Loucy (cell line): ENCODE data around the gene FAM221B.

Experiments
- H2AFZ ChIP-seq: fragments of 200-600 bp; sonication (generic); 2 replicates; pipeline ENCODE4 v1.6.0; 2016; ENCODE audit warnings: antibody characterized with exemption, mild to moderate bottlenecking, low read length, moderate library complexity
- H3F3A ChIP-seq: fragments of 200-600 bp; 2 replicates; pipeline ENCODE4 v1.6.0; 2016; ENCODE audit warnings: antibody characterized with exemption, low read depth, mild to moderate bottlenecking
- H3K27me3 ChIP-seq: fragments of 200-600 bp; sonication (generic); 2 replicates; pipeline ENCODE4 v1.6.1; 2014; ENCODE audit warnings: low read length, mild to moderate bottlenecking; ENCODE audit not compliant: insufficient read depth, poor library complexity, severe bottlenecking
- H3K36me3 ChIP-seq: fragments of 200-600 bp; sonication (generic); 2 replicates; pipeline ENCODE4 v1.6.1; 2016; ENCODE audit warnings: low read length; ENCODE audit not compliant: insufficient read depth
- H3K4me1 ChIP-seq: fragments of 200-600 bp; sonication (generic); 2 replicates; pipeline ENCODE4 v1.5.1; 2014; ENCODE audit warnings: low read length, mild to moderate bottlenecking; ENCODE audit not compliant: insufficient read depth, poor library complexity, severe bottlenecking
- H3K4me2 ChIP-seq: fragments of 200-600 bp; sonication (generic); 2 replicates; pipeline ENCODE4 v1.6.0; 2014; ENCODE audit warnings: antibody characterized with exemption, low read length, low read depth, mild to moderate bottlenecking; ENCODE audit not compliant: poor library complexity, severe bottlenecking
- H3K4me3 ChIP-seq: fragments of 200-600 bp; sonication (generic); 2 replicates; pipeline ENCODE4 v1.5.1; 2014; ENCODE audit warnings: low read length, mild to moderate bottlenecking, mixed read lengths; ENCODE audit not compliant: poor library complexity, severe bottlenecking
- H3K79me2 ChIP-seq: fragments of 200-600 bp; sonication (generic); 2 replicates; pipeline ENCODE4 v1.6.1; 2014; ENCODE audit warnings: low read length; ENCODE audit not compliant: insufficient read depth
- H3K9ac ChIP-seq: fragments of 200-600 bp; sonication (generic); 2 replicates; pipeline ENCODE4 v1.6.0; 2014; ENCODE audit warnings: mild to moderate bottlenecking, low read depth, low read length, moderate library complexity; ENCODE audit not compliant: poor library complexity, severe bottlenecking
- H3K9me2 ChIP-seq: fragments of 200-600 bp; sonication (generic); replicated peaks from 2 replicates; pipeline ENCODE4 v1.6.1; 2016; ENCODE audit warnings: low read depth, low read length, mixed read lengths
- H3K9me3 ChIP-seq: fragments of 200-600 bp; sonication (generic); 2 replicates; pipeline ENCODE4 v1.6.1; 2014; ENCODE audit warnings: mild to moderate bottlenecking, antibody characterized with exemption, low read length, low read depth; ENCODE audit not compliant: insufficient read depth
- H4K20me1 ChIP-seq: fragments of 200-600 bp; sonication (generic); 2 replicates; pipeline ENCODE4 v1.6.0; 2014; ENCODE audit warnings: antibody characterized with exemption, low read length, mild to moderate bottlenecking; ENCODE audit not compliant: insufficient read depth, poor library complexity, severe bottlenecking
- EZH2phosphoT487 ChIP-seq: fragments of 200-600 bp; IDR thresholded peaks from 2 replicates; pipeline ENCODE4 v1.6.1; 2018; ENCODE audit warnings: antibody characterized with exemption, mild to moderate bottlenecking, moderate library complexity, borderline replicate concordance
- TF ChIP-seq, protein P1 (sequence below): fragments of 200-600 bp; sonication (generic); conservative IDR thresholded peaks from 2 replicates; pipeline ENCODE4 v1.5.1; 2014; ENCODE audit warnings: mild to moderate bottlenecking, antibody characterized with exemption, low read length

FAM221B gene

DNA sequence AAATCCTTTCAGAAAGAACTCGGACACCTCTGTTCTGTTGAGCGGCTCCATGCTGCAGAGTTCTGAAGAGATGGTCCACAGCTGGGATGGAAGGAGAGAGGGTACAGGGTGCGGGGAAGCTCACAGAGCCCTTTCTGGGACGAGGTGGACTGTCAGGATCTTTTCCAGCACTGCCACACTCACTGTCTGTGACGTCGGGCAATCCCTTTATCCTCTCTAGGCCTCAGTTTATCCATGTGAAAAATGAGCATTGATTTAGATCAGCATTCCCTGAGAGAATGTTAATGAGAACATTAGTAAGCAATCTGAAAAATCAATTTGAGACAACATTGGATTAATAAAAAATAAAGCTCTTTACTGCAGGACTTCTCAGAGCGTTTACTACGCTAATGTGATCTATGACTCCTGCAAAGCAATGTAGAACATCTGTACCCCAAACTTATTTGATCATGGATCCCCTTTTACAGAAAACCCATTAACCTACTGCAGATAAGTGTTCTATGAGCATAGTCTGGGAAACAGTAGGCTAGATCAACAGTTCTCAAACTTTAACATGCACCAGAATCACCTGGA is 41.9 kb upstream of the FAM221B start, which contains the start of gene OR13J1:
OR13J1 (minus strand) TSS at position 51 of the 573 bp plus-strand sequence; CDS start at position 51, 0 bp downstream.
- no peak within 1 kb of the TSS for H3K4me2 ChIP-seq
- TF ChIP-seq, protein P1, sequence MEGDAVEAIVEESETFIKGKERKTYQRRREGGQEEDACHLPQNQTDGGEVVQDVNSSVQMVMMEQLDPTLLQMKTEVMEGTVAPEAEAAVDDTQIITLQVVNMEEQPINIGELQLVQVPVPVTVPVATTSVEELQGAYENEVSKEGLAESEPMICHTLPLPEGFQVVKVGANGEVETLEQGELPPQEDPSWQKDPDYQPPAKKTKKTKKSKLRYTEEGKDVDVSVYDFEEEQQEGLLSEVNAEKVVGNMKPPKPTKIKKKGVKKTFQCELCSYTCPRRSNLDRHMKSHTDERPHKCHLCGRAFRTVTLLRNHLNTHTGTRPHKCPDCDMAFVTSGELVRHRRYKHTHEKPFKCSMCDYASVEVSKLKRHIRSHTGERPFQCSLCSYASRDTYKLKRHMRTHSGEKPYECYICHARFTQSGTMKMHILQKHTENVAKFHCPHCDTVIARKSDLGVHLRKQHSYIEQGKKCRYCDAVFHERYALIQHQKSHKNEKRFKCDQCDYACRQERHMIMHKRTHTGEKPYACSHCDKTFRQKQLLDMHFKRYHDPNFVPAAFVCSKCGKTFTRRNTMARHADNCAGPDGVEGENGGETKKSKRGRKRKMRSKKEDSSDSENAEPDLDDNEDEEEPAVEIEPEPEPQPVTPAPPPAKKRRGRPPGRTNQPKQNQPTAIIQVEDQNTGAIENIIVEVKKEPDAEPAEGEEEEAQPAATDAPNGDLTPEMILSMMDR, result no peak
- TF ChIP-seq EZH2phosphoT487, result no peak

DNA sequence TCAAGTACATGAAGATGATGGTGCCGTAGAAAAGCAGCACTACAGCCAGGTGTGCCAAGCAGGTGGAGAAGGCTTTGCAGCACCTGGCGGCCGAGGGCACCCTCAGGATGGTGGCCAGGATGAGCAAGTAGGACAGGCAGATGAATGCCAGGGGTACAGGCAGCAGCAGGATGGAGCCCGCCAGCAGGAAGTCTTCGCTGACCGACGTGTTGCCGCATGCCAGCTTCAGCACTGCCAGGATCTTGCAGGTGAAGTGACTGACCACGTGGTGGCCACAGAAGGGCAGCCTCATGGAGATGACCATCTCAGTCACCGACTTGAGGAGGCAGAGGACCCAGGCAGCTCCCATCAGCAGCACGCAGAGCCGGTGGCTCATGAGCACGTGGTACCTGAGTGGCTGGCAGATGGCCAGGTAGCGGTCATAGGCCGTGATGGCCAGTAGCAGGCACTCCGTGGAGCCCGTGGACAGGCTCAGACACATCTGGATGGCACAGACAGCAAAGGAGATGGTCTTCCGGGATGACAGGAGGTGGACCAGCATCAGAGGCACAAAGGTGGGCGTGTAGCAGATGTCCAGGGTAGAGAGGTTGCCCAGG is 41.2 kb upstream of the FAM221B start:
- no peaks in the 10 kb centered on the region for H3K36me3 ChIP-seq
- H3K9ac ChIP-seq, result no peak overlapping the region
- no peaks in the 10 kb centered on the region for H3K9me3 ChIP-seq
- H3K79me2 ChIP-seq, result no peaks in the 10 kb centered on the region
- no peaks in the 10 kb centered on the region for H3K27me3 ChIP-seq
- H3K4me1 ChIP-seq, result no peaks in the 10 kb centered on the region
- no peak overlapping the region for H2AFZ ChIP-seq
- H3K9me2 ChIP-seq, result no peaks in the 10 kb centered on the region
- no peaks in the 10 kb centered on the region for H3F3A ChIP-seq
- no peaks in the 10 kb centered on the region for H4K20me1 ChIP-seq
- no peak overlapping the region for H3K4me3 ChIP-seq
- H3K4me2 ChIP-seq, result no peak overlapping the region
- no peak for TF ChIP-seq EZH2phosphoT487
- TF ChIP-seq, protein P1, result no peak

More for the DNA sequence above, 41.9 kb upstream of the FAM221B start, which contains the start of gene OR13J1:
- H3K9ac ChIP-seq, result no peak within 1 kb of the TSS
- no peaks in the 10 kb centered on the region for H3F3A ChIP-seq
- H3K79me2 ChIP-seq, result no peaks in the 10 kb centered on the region
- no peak within 1 kb of the TSS for H2AFZ ChIP-seq
- no peaks in the 10 kb centered on the region for H3K9me2 ChIP-seq
- H3K9me3 ChIP-seq, result no peaks in the 10 kb centered on the region
- no peak within 1 kb of the TSS for H3K4me3 ChIP-seq
- H3K4me1 ChIP-seq, result no peaks in the 10 kb centered on the region
- H3K36me3 ChIP-seq, result no peaks in the 10 kb centered on the region
- H4K20me1 ChIP-seq, result no peaks in the 10 kb centered on the region
- H3K27me3 ChIP-seq, result no peaks in the 10 kb centered on the region

DNA sequence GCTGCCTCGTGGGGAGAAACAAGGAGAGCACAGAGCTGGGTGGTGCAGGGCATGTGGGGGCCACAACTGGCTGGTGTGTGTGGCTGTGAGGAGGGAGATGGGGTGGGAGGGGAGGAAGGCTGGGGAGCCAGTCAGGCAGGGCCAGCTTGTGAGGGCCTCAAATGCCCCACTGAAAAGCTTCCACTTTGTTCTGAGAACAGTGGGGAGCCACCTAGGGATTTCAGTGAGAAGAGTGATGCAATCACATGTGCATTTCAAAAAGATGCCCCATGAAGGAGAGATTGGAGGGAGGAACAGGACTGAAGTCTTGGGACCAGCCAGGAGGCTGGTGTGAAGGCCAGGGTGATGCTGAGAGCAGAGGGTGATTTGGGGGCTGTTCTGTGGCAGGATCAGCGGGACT is 40.4 kb upstream of the FAM221B start:
- no peak overlapping the region for H3K9ac ChIP-seq
- H3K4me2 ChIP-seq, result no peak overlapping the region
- H2AFZ ChIP-seq, result no peak overlapping the region

More for the DNA sequence above, 40.4 kb upstream of the FAM221B start:
- Histone ChIP-seq H4K20me1 (no peaks in the 10 kb centered on the region), H3K4me1 (no peaks in the 10 kb centered on the region), H3K36me3 (no peaks in the 10 kb centered on the region), H3K9me3 (no peaks in the 10 kb centered on the region), H3K27me3 (no peaks in the 10 kb centered on the region), H3K79me2 (no peaks in the 10 kb centered on the region), H3F3A (no peaks in the 10 kb centered on the region), H3K9me2 (no peaks in the 10 kb centered on the region), H3K4me3 (no peak overlapping the region)
- TF ChIP-seq, protein P1, result no peak
- no peak for TF ChIP-seq EZH2phosphoT487
